HS-27A (cell line): Measurements from ENCODE around the gene REST.
"Not testable (repeated sequence)": the region's sequence is repeated elsewhere in the genome, so short reads cannot be mapped to it uniquely, and the experiment has no call there.

Source experiments
- DNase-seq: peaks from one replicate; pipeline ENCODE4 v3.0.0-alpha.2; 2012; ENCODE audit warnings: low read depth, missing footprints

REST gene, protein sequence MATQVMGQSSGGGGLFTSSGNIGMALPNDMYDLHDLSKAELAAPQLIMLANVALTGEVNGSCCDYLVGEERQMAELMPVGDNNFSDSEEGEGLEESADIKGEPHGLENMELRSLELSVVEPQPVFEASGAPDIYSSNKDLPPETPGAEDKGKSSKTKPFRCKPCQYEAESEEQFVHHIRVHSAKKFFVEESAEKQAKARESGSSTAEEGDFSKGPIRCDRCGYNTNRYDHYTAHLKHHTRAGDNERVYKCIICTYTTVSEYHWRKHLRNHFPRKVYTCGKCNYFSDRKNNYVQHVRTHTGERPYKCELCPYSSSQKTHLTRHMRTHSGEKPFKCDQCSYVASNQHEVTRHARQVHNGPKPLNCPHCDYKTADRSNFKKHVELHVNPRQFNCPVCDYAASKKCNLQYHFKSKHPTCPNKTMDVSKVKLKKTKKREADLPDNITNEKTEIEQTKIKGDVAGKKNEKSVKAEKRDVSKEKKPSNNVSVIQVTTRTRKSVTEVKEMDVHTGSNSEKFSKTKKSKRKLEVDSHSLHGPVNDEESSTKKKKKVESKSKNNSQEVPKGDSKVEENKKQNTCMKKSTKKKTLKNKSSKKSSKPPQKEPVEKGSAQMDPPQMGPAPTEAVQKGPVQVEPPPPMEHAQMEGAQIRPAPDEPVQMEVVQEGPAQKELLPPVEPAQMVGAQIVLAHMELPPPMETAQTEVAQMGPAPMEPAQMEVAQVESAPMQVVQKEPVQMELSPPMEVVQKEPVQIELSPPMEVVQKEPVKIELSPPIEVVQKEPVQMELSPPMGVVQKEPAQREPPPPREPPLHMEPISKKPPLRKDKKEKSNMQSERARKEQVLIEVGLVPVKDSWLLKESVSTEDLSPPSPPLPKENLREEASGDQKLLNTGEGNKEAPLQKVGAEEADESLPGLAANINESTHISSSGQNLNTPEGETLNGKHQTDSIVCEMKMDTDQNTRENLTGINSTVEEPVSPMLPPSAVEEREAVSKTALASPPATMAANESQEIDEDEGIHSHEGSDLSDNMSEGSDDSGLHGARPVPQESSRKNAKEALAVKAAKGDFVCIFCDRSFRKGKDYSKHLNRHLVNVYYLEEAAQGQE

GRCh38 chr4:56907489-56908205 lies at the start of gene REST:
REST (plus strand) TSS chr4:56907900; CDS start chr4:56910639, 2,739 bp downstream.
- peak; percentile 19 for DNase-seq

- no peak for DNase-seq
These were observed 47.9 kb upstream of the REST start for GRCh38 chr4:56859841-56860240.

DNA sequence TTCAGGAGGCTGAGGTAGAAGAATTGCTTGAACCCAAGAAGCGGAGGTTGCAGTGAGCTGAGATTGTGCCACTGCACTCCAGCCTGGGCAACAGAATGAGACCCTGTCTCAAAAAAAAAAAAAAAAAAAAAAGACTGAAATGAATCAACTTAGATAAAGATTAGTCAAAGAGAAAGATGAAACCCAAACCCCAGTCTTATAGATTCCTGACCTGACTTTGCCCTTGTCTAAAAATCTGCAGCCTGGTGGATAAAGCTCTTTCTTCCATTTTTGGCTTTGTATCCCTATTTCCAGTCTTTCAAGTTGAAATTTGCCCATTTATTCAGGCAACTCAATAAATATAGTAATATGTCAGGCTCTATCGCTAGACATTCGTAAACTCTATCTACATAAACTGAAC lies 46.9 kb upstream of the REST start:
- DNase-seq = no peak

DNA sequence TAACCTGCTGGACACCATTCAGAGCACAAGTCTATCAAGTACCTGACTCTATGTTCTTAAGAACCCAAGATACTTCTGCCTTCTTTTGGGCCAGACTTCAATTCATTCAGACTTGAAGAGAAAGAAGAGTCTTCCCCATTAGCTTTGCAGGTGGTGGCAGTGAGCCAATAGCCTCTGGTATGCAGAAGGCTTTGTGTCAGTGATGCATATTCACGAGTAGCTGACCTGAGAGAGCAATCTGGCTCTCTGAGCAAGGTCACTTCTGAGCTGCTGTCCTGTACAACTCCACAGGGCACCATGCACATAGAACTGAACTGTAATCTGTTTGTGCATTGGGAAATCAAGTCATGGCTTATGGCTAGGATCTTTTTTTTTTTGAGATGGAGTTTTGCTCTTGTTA lies 46.3 kb upstream of the REST start:
- DNase-seq = no peak

DNA sequence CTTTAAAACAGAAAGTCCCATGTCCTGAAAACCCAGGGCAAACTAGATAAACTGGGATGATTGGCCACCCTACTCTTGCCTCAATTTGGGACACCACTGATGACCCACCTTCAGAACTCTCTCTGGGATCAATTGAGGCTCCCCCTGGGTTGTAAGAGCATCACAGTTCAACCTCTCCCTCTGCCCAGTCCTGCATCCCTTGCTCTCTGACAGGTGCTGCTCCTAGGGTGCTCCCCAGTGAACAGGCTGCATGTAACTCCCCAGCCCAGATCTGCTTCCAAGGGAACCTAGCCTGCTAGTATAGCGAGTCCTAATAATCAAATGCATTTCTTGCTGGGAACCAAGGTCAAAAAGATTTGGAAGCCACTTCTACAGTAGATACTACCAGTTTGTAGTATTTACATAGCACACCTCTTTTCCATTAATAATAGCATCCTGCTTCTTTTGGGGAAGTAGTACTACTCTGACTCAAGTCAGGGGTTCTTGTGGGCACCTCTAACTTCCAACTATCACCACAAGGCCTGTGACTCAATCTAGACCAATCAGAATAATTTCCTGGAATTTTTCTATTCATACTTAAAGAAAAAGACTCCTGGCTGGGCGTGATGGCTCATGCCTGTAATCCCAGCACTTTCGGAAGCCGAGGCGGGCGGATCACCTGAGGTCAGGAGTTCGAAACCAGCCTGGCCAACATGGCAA lies 44.1 kb upstream of the REST start:
- no peak for DNase-seq

DNA sequence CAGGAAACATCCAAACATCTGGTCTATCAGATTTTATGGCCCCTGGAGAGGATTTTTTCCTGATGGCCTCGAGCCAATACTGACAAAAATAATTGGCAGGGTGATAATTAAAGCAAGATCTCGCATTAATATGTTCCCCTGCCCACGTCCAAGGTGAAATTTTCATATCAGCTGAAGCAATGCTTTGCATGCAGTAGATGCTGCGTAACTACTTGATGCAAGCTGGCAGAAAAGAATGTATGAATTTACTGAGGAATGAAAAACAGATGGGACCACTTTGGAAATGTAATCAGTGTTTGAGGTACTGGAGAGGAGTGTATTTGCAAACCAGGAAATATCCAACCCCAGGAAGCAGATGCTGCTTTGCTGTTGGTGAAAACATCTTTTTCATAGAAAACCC lies 36.8 kb upstream of the REST start:
- DNase-seq = no peak

DNA sequence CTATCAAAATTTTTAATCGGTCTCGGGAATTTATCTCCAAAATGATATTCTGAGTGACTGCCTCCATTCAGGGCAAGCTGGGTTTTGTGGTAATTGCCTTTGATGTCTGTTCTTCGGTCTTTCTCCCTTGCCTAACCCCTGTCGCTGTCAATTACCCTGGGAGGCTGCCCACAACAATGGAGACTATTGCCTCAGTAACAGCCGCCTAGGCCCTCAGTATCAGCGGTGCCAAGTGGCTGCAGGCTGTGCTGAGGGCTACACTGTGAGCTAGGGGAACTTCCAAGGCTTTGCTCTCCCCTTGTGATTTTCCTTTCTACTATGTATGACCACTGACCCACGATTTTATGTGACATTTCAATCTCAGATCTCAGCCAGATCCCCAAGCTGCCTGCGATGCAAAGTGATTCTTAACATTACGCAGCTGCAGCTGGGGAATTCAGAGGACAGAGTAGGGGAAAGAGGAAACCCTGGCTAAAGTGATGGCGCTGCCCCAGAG lies 36.3 kb upstream of the REST start:
- DNase-seq = no peak

- no peak for DNase-seq
These were observed 33.5 kb upstream of the REST start for GRCh38 chr4:56874166-56874565.

DNA sequence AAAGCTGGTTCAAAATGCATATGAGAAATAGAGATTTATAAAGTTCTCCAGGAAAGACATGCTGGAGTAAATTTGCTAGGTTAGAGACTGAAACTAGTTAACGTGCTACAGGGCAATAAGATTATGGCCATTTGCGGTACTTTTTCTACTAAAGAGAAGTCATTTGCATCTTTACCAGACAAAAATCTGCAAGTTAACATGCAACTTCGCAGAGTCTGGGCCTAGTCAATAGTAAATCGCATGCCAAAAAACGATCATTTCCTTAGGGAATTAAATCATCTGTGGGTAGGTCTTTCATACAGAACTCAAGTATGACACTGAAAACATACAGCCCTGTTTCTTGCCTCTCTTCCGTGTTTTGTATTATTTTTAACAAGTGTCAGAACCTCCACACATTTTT lies 32.8 kb upstream of the REST start:
- no peak for DNase-seq

DNA sequence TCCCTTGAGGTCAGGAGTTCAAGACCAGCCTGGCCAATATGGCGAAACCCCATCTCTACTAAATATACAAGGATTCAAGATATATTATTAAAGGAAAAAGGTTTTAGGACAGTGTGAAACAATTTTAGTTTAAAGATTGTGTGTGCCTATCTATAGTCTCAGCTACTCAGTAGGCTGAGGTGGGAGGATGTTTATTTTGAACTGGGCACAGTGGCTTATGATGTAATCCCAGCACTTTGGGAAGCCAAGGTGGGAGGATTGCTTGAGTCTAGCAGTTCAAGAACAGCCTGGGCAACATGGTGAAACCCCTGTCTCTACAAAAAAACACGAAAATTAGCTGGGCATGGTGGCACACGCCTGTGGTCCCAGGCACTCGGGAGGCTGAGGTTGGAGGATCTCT lies 31.4 kb upstream of the REST start:
- DNase-seq = no peak

DNA sequence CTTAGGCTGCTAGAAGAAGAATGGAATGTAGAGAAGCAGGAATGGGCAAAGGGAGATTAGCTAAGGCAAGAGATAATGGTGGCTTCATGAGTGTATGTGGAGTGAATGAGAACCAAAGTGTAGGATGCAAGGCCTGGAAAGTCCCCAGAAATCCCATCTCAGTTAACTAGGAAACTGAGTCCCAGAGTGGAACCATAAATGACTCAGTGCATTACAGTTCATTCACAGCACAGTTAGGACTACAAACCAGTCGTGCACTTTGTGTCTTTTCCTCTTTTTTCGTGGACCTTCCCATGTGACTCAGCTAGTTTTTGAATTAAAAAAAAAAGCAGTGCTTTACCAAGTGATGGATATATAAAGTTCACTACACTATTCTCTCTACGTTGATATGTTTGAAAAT lies 27.7 kb upstream of the REST start:
- no peak for DNase-seq

- DNase-seq = no peak
These were observed 27.1 kb upstream of the REST start for GRCh38 chr4:56880572-56880971.

GRCh38 chr4:56884511-56884910 lies 23.2 kb upstream of the REST start:
- not testable (repeated sequence) for DNase-seq

DNA sequence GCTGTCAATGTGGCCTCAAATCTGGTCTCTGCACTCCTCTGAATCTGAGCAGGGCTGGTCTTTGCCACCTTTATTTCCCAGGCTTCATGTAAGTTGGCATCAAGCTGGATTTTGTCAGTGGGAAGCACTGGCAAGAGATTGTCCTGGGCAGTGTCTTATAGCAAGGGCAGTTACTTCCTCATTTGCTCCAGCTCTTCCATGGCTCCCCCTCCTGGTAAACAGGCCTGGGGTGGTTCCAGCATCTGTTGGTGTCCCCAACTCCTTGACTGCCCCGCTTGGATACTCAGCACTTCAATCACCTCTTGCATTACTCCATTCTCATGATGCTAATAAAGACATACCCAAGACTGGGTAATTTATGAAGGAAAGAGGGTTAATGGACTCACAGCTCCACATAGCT lies 15.0 kb upstream of the REST start:
- DNase-seq = no peak

DNA sequence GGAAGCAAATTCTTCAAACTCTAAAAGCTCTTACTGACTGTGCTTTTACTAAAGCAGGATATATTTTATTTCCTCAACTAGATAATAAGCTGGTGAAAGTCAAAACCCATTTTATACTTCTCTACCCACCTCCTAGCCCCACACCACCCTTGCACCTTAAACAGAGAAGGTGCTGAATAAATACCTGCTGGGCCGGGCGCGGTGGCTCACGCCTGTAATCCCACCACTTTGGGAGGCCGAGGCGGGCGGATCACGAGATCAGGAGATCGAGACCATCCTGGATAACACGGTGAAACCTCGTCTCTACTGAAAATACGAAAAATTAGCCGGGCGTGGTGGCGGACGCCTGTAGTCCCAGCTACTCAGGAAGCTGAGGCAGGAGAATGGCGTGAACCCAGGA lies 9.9 kb upstream of the REST start:
- DNase-seq = not testable (repeated sequence)

GRCh38 chr4:56900186-56900585 lies 7.5 kb upstream of the REST start:
- DNase-seq = not testable (repeated sequence)

DNA sequence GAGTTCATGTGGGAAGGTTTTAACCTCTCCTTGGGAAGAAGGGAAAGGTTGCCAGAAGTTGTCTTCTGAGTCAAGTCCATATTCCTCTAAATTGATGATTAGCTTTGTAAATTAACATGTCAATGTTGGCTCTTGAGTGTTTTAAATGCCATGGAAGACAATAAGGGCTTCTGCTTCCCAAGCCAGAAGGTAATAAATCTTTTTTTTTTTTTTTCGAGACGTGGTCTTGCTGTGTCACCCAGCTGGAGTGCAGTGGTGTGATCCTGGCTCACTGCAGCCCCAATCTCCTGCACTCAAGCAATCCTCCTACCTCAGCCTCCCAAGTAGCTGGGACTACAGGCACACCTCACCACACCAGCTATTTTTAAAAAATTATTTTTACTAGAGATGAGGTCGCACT lies 5.0 kb upstream of the REST start:
- no peak for DNase-seq

- no peak for DNase-seq
These were observed 1.9 kb upstream of the REST start for GRCh38 chr4:56905796-56906195.

DNA sequence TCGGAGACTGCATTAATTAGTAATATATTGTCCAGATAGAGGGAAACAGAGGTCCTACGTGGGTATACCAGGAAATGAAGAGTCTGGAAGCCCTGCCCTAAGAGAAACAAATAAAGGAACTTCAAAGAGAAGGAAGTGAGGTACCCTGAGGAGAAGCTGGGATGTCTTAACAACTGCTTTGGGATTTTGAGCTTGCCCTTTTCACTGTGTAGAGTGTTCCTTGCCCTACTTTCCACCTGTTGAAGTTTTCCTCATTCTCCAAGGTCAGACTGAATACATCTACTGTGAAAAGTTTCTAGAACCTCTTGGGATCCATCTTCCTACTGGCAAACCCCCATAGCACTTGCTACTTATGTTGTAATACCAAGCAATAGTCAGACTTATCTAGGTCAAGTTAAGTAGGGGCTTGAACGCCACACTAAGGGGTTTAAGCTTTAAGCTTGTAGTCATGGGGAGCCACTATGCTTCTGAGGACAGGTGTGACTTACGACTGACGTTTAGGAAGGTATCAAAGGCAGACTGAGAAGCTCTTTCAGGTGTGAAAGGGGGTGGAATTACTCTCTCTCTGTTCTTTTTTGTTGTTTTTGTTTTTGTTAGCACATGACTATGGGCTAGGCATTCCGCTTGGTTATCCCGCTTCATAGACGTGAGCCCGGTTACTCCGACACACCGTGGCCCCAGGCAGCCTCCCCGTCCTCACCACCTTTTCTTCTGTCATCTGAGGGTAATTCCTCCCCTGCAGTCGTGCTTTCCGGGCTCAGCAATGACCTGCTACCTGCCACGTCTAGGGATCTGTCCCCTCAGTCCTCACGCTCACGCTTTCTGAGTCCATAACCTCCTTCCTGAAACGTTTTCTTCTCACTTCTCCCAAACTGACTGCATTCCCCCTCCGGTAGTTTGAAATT lies 959 bp upstream of the REST start:
- no peak for DNase-seq
